Measurements from ENCODE around the gene CCDC148. TPM values are rescaled to one million over a fixed set of nuclear protein-coding genes. Genes with fewer than 3 reads are reported as not detected.
A peak's percentile ranks its signal among the peaks of the same experiment; 100 is the strongest.
"Not testable (repeated sequence)": the region's sequence is repeated elsewhere in the genome, so short reads cannot be mapped to it uniquely, and the experiment has no call there.

CCDC148 gene
- total RNA-seq, 1 experiment from 2014 or later = 3.2 TPM

DNA sequence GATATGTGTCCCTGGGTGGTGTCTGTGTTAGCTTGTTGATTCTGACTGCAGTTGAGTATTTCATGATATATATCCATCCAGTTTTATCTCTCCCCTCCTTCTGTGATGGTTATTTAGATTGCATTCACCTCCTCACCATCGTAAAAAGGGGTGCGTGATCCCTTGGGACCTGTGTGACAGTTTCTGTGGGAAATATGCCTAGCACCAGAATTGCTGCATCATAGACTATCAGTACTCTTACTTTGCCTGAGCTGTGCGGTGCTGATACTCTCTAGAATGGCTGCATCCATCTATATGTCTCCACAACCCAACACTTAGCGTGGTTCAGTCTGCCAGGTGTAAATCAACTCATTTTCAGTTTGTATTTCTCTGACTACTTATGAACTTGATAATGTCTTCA, 34.5 kb upstream of the CCDC148 start:
- Histone ChIP-seq H3K4me1 (replicated peaks) (peaks cover 31% of the 10 kb centered on the region), H3K27ac (no peak overlapping the region), H3K36me3 (no peaks in the 10 kb centered on the region), H3K9me3 (replicated peaks) (no peaks in the 10 kb centered on the region), H3K27me3 (replicated peaks) (no peaks in the 10 kb centered on the region), H3K4me3 (no peak overlapping the region)
- no peak for DNase-seq (ENCODE audit: low read depth in 1 of 2, low spot score in 2 of 2)

DNA sequence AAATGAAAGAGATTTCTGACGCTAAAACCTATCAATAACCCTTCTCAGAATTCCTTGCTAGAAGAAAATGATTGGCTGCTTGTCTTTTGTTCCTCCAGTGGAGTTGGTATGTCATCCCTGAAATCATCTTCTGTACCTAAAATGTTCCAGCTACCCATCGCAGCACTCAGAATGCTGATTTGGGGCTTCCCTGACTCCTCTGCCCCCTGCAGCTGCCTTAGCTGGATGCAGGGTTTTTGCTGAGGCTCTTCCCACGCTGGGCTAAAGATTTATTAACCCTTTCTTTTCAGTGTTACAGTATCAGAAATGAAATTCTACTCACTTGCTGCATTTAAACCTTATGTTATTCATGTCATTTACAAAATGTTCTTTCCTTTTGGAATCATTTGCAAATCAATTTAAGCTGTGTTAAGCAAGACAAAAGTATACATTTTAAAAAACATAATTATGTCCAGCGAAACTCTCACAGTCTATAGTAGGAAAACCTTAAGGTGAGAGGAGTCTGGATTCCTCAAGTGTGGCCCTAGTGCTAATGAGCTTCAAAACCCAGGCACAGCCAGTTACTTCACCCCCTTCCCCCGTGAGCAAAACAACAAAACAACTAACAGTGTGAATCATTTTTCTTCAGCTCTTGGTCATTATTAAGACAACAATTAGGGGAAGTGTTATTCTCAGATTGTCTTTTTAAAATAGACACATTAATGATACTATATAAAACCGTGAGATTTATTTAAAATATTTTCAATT, 33.0 kb upstream of the CCDC148 start:
- H3K9me3 ChIP-seq (replicated peaks) = no peaks in the 10 kb centered on the region
- DNase-seq (ENCODE audit: low read depth in 1 of 2, low spot score in 2 of 2) = no peak
- 0 out of 2 replicates have a peak, but pooled peaks cover 2% of the 10 kb centered on the region for H3K36me3 ChIP-seq
- H3K27me3 ChIP-seq (replicated peaks) = no peaks in the 10 kb centered on the region
- H3K4me1 ChIP-seq (replicated peaks) = peaks cover 45% of the 10 kb centered on the region
- H3K4me3 ChIP-seq = no peak overlapping the region
- no peak overlapping the region for H3K27ac ChIP-seq

- H3K27ac ChIP-seq = no peak overlapping the region
- no peak for DNase-seq (ENCODE audit: low read depth in 1 of 2, low spot score in 2 of 2)
- H3K36me3 ChIP-seq = 0 out of 2 replicates have a peak, but pooled peaks cover 2% of the 10 kb centered on the region
- no peaks in the 10 kb centered on the region for H3K9me3 ChIP-seq (replicated peaks)
- no peaks in the 10 kb centered on the region for H3K27me3 ChIP-seq (replicated peaks)
- H3K4me3 ChIP-seq = no peak overlapping the region
- H3K4me1 ChIP-seq (replicated peaks) = peaks cover 49% of the 10 kb centered on the region
Measured at GRCh38 chr2:158488442-158489216, 32.1 kb upstream of the CCDC148 start.

DNA sequence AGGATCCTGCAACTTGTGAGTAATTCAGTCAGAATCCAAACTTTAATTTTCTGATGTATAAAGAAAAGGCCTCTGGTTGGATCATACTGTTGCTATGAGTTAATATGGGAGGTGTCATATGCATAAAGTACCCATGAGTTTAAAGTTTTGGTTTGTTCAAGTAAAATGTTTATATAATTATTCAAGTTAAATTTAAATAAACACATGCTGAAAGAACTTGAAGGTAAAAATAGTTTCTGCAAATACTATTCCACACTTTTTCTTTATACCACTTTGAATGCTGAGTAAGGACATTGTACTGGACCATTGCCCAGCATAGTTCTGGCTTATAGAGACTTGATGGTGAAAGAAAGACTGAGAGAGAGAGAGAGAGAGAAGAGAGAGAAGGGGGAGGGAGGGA, 30.9 kb upstream of the CCDC148 start:
- H3K4me3 ChIP-seq = no peak overlapping the region

GRCh38 chr2:158486970-158487325, 30.4 kb upstream of the CCDC148 start:
- no peaks in the 10 kb centered on the region for H3K27me3 ChIP-seq (replicated peaks)
- H3K4me3 ChIP-seq = no peak overlapping the region
- H3K36me3 ChIP-seq = 0 out of 2 replicates have a peak, but pooled peaks cover 2% of the 10 kb centered on the region
- H3K4me1 ChIP-seq (replicated peaks) = peaks cover 60% of the 10 kb centered on the region
- H3K27ac ChIP-seq = peak overlapping the region; percentile 47
- peak; percentile 48 to 61 for DNase-seq (ENCODE audit: low read depth in 1 of 2, low spot score in 2 of 2)
- no peaks in the 10 kb centered on the region for H3K9me3 ChIP-seq (replicated peaks)

More for the DNA sequence above, 30.9 kb upstream of the CCDC148 start:
- DNase-seq (ENCODE audit: low read depth in 1 of 2, low spot score in 2 of 2) = peak in 1 of 2 experiments; percentile 79
- Histone ChIP-seq H3K9me3 (replicated peaks) (no peaks in the 10 kb centered on the region), H3K4me1 (replicated peaks) (peaks cover 55% of the 10 kb centered on the region), H3K27ac (peak overlapping the region; percentile 47), H3K27me3 (replicated peaks) (no peaks in the 10 kb centered on the region), H3K36me3 (0 out of 2 replicates have a peak, but pooled peaks cover 2% of the 10 kb centered on the region)

GRCh38 chr2:158486150-158486969, 29.8 kb upstream of the CCDC148 start:
- Histone ChIP-seq H3K9me3 (replicated peaks) (no peaks in the 10 kb centered on the region), H3K4me1 (replicated peaks) (peaks cover 60% of the 10 kb centered on the region), H3K4me3 (no peak overlapping the region), H3K27ac (peak overlapping the region; percentile 47), H3K27me3 (replicated peaks) (no peaks in the 10 kb centered on the region), H3K36me3 (0 out of 2 replicates have a peak, but pooled peaks cover 2% of the 10 kb centered on the region)
- no peak for DNase-seq (ENCODE audit: low read depth in 1 of 2, low spot score in 2 of 2)

DNA sequence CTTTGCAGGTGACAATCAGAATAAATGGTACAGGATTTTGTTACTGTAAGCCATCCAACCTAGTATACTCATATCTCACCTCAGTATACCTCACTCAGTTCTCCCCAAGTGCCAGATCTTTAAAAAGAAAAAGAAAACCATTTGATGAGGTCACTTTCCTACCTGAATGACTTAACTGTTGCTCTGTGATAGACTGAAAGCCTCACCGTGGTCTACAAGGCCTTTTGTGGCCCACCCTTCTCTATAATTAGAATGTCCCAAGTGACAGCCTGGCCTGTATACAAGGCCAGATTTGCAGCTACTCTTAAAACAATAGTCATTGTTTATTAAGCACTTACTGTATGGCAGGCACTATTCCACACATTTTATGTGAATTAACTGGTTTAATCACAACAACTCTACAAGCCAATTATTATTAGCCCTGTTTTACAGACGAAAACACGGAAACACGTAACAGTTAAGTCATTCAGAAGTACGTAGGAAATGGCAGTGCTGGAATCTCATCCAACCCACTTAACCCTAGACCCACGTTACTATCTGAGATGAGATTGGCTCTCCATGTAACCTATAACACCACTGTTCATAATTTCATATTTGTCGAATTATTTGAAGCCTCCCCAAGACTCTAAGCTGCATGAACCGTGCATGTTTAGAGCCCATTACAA, 28.5 kb upstream of the CCDC148 start:
- Histone ChIP-seq H3K27ac (peak overlapping the region; percentile 36), H3K36me3 (0 out of 2 replicates have a peak, but pooled peaks cover 5% of the 10 kb centered on the region), H3K4me1 (replicated peaks) (peaks cover 52% of the 10 kb centered on the region), H3K4me3 (no peak overlapping the region), H3K9me3 (replicated peaks) (no peaks in the 10 kb centered on the region), H3K27me3 (replicated peaks) (no peaks in the 10 kb centered on the region)
- no peak for DNase-seq (ENCODE audit: low read depth in 1 of 2, low spot score in 2 of 2)

GRCh38 chr2:158482594-158482993, 26.0 kb upstream of the CCDC148 start:
- Histone ChIP-seq H3K4me3 (no peak overlapping the region), H3K4me1 (replicated peaks) (peaks cover 42% of the 10 kb centered on the region), H3K36me3 (peaks cover 10% of the 10 kb centered on the region), H3K9me3 (replicated peaks) (no peaks in the 10 kb centered on the region), H3K27me3 (replicated peaks) (no peaks in the 10 kb centered on the region), H3K27ac (peak overlapping the region; percentile 23; the same call in 1 of the 2 replicates)
- no peak for DNase-seq (ENCODE audit: low read depth in 1 of 2, low spot score in 2 of 2)

- H3K36me3 ChIP-seq = peaks cover 18% of the 10 kb centered on the region
- peaks cover 29% of the 10 kb centered on the region for H3K4me1 ChIP-seq (replicated peaks)
- H3K27ac ChIP-seq = no peak overlapping the region
- no peak overlapping the region for H3K4me3 ChIP-seq
- no peaks in the 10 kb centered on the region for H3K9me3 ChIP-seq (replicated peaks)
- no peak for DNase-seq (ENCODE audit: low read depth in 1 of 2, low spot score in 2 of 2)
- H3K27me3 ChIP-seq (replicated peaks) = no peaks in the 10 kb centered on the region
Measured at GRCh38 chr2:158481116-158481515, 24.6 kb upstream of the CCDC148 start.

GRCh38 chr2:158478816-158479215, 22.3 kb upstream of the CCDC148 start:
- DNase-seq (ENCODE audit: low read depth in 1 of 2, low spot score in 2 of 2) = no peak
- Histone ChIP-seq H3K9me3 (replicated peaks) (no peaks in the 10 kb centered on the region), H3K27ac (no peak overlapping the region), H3K36me3 (peaks cover 37% of the 10 kb centered on the region), H3K4me1 (replicated peaks) (peaks cover 11% of the 10 kb centered on the region), H3K4me3 (no peak overlapping the region), H3K27me3 (replicated peaks) (no peaks in the 10 kb centered on the region)

GRCh38 chr2:158478237-158478636, 21.7 kb upstream of the CCDC148 start:
- no peak for DNase-seq (ENCODE audit: low read depth in 1 of 2, low spot score in 2 of 2)
- Histone ChIP-seq H3K27me3 (replicated peaks) (no peaks in the 10 kb centered on the region), H3K27ac (no peak overlapping the region), H3K4me3 (no peak overlapping the region), H3K9me3 (replicated peaks) (no peaks in the 10 kb centered on the region), H3K4me1 (replicated peaks) (peaks cover 11% of the 10 kb centered on the region), H3K36me3 (peaks cover 41% of the 10 kb centered on the region)

DNA sequence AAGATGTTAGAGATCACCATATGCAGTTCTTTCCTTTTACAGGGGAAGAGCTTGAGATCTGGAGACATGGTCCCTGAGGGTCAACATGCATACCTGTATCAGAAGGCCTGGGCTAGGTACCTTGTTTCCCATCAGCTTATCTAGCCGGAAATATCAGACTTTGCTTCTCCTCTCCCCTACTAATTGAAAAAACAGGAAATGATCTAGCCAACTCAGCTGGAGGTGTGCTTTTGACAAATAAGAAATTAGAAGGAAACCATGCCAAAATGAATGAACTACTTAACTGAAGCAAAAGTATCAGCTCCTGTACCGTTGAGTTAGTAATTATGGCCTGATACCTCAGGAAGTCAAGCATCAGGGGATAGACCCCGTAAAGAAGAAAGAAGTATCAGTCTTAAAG, 20.6 kb upstream of the CCDC148 start:
- Histone ChIP-seq H3K36me3 (peaks cover 45% of the 10 kb centered on the region), H3K4me3 (no peak overlapping the region), H3K27me3 (replicated peaks) (no peaks in the 10 kb centered on the region), H3K4me1 (replicated peaks) (peaks cover 3% of the 10 kb centered on the region), H3K27ac (no peak overlapping the region), H3K9me3 (replicated peaks) (no peaks in the 10 kb centered on the region)
- DNase-seq (ENCODE audit: low read depth in 1 of 2, low spot score in 2 of 2) = no peak

- not testable (repeated sequence) for H3K27me3 ChIP-seq (replicated peaks); H3K9me3 ChIP-seq (replicated peaks); H3K4me3 ChIP-seq; DNase-seq (ENCODE audit: low read depth in 1 of 2, low spot score in 2 of 2); H3K4me1 ChIP-seq (replicated peaks); H3K27ac ChIP-seq
- peaks cover 55% of the 10 kb centered on the region for H3K36me3 ChIP-seq
Measured at GRCh38 chr2:158474526-158475011, 18.0 kb upstream of the CCDC148 start.

Measured in SJSA1 (cell line).